RPMI8226 (cell line): ENCODE results near the gene SHISAL2A.

Source experiments
- DNase-seq: peaks from one replicate; pipeline ENCODE4 v3.0.0-alpha.2; 2015

SHISAL2A gene

DNA sequence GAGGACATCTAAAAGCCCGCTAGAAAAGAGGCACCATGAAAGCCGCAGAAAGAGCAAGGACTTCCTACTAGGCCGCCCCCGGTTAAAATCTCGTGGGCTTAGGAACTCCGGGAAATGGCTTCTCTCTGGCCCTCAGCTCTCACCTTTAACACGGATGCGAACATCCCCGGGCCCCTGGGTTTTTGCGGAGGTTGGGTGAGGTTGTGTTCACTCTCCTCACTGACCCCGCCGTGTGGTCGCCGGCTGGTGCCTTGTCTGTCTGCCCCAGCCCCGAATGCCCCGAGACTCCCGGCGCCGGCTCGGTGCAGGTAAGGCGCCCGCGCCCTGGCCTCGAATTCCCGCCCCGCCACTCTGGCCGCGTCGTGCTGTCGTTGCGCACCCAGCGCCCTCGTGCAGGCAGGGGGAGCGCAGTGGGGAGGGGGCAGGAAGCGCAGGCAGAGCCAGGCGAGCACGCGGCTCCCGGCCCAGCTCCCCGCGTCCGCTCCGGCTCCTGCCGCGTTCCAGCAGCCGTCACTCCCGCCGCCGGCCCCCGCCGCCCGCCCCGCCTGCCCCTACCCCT, at the start of gene SHISAL2A:
Gene SHISAL2A (plus strand): TSS at position 437 of the 559 bp plus-strand sequence. CDS start 326 bp downstream, outside the sequence.
- peak; percentile 78 for DNase-seq

DNA sequence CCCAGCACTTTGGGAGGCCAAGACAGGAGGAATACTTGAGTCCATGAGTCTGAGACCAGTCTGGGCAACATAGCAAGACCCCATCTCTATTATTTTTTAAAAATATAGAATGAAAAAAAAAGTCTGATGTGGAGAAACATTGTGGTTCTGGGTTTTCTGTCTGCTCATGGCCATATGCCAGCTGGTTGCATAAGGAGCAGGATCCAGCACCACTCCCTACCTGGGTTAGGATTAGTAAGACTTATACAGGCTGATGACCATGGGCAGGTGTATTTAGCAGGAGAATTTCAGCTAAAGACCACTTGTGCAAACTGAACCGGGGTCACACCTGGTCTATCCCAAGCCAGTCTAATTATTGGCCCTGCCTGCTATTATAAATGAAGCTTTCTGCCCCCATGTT, 47.5 kb upstream of the SHISAL2A start:
- no peak for DNase-seq

DNA sequence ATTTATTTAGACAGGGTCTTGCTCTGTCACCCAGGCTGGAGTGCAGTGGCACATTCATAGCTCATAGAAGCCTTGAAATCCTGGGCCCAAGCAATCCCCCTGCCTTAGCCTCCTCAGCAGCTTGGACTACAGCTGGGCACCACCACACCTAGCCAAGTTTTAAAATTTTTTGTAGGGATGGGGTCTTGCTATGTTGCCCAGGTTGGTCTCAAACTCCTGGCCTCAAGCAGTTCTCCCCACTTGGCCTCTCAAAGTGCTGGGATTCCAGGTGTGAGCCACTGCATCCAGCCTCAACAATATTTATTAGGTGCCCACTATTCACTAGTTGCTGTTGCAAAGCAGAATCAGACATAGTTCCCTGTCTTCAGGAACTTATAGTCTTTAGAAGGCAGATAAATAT, 44.9 kb upstream of the SHISAL2A start:
- DNase-seq: no peak

DNA sequence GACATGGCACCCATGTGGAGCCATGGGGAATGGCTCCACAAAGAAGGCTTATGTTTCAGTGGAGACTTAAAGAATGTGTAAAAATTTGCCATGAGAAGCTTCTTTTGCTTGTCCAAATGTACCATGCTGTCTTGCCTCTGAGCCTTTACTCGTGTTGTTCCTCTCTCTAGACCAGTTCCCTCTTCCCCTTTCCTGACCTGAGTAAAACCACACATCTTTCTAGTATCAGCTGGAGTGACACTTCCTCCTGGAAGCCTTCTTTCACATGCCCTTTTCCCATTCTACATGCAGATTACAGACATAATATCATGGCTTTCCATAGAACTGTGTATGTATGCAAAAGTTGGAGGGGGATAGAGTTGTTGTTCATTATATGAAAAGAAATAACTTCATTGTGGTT, 44.4 kb upstream of the SHISAL2A start:
- DNase-seq: no peak

DNA sequence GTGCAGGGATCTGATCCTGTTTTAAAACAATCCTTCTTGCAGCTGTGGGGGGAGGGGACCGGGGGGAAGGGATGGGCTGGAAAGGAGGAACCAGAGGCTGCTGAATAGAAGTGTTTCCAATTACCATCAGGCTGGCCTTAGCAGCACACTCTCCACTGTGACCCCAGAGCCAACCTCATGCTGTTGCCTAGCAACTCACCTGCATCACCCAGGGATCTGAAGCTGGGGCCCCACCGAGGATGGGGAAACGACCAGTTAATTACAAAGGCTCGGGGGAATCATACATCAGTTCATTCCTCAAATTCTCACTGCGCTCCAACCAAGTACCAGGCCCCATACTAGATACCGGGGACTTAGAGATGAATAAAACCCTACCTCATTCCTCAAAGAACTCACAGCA, 42.7 kb upstream of the SHISAL2A start:
- DNase-seq: no peak

DNA sequence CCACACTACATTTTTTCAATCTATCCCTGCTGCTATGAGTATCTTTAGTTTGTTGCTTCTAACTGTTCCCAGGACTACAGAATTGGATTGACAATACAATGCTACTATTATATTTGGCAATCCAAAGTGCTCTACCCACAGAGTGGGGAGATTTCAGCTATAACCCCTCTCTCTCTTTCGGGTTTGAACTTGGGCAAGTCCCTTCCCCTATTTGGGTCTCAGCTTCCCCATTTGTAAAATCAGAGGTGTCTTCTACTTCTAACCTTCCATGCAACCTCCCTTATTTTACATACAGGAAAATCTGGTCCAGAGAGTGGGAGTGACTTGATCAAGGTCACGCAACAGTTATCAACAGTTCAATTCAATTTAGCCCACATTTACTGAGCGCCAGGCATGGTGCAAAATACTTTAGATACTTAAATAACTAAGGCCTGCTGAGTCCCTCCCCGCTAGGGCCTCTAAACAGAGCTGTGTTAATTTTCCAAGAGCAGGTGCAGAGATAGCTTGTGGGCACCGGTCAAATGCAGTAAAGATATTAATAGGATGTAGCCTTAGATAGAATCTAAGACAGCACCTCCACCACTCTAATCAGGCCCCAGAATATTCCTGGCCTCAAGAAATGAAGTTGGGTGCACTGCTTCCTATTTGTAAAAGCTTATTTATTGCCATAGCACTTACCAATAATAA, 40.2 kb upstream of the SHISAL2A start:
- DNase-seq: no peak

DNA sequence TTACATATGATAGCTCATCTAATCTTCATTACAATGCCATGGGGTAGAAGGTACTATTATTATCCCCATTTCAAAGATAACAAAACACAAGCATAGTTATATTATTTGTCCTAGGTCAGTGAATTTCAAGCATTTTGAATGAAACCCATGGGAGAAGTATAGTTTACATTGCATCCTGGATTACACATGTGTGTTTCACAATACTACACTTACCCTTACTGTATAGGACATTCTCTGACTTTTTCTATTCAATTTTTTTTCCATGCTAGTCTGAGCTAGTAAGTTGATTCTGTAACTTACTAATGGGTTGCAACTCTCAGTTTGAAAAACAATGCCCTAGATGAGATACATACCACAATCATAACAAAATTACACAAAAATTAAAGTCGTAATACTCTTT, 39.5 kb upstream of the SHISAL2A start:
- no peak for DNase-seq

DNA sequence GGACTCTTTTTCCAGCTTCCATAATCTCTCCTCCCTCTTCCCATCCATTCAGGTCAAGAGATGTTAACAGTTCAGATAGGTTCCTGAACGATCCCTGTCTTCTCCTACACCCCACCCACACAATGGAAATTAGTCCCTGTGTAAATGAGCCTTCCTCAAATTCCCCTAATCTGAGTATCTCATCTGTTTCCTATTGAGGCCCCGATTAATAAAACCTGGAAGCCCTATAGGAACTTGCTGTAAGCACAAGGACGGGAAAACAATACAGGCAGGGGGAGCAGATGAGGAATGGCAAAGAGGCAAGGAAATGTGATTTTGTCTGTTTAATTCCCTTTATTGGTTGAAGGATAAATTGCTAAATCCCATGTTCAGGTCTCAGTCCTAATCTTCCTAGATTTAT, 37.9 kb upstream of the SHISAL2A start:
- no peak for DNase-seq

DNA sequence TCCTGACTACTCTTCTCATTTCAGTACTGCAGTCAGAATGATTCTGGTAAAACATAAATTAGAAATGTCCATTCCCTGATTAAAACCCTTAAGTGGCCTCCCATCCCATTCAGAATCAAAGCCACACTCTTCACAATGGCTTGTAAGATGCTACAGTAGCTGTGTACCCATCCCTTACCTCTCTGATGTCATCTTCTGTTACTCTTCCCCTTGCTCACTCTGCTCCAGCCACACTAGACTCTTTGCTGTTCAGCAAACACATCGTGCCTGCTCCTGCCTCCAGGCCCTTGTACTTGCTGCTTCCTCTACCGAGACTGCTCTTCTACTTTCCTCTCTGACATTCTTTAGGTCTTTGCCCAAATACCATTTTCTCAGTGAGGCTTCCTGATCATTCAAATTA, 35.1 kb upstream of the SHISAL2A start:
- no peak for DNase-seq

DNA sequence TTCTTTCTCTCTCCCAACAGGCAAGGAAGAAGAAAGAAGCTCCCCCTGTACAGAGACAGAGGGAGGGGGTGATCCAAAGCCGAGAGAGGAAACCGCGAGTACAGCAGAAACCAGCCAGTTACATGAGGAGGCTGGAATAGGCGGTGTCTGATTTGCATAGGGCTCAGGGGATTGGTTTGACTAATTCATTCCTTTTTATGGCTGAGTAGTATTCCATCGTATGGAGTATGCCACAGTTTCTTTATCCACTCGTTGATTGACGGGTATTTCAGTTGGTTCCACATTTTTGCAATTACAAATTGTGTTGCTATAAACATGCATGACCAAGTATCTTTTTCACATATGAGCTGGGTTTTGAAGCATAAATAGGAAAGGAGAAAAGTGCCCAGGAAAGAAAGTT, 34.2 kb upstream of the SHISAL2A start:
- no peak for DNase-seq

DNA sequence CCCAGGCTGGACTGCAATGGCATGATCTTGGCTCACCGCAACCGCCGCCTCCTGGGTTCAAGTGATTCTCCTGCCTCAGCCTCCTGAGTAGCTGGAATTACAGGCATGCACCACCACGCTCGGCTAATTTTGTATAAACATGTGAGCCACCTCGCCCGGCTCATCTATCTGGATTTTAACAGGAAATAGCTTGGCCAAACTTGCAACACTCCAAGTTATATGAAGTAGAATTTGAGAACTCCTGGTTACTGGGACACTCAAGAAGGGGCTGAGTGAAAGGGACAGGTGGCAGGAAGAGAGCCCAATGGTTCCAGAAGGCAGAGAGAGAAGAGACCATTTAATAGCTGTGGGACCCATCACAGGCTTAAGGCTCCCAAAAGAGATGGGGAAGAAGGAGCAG, 33.7 kb upstream of the SHISAL2A start:
- DNase-seq: no peak

DNA sequence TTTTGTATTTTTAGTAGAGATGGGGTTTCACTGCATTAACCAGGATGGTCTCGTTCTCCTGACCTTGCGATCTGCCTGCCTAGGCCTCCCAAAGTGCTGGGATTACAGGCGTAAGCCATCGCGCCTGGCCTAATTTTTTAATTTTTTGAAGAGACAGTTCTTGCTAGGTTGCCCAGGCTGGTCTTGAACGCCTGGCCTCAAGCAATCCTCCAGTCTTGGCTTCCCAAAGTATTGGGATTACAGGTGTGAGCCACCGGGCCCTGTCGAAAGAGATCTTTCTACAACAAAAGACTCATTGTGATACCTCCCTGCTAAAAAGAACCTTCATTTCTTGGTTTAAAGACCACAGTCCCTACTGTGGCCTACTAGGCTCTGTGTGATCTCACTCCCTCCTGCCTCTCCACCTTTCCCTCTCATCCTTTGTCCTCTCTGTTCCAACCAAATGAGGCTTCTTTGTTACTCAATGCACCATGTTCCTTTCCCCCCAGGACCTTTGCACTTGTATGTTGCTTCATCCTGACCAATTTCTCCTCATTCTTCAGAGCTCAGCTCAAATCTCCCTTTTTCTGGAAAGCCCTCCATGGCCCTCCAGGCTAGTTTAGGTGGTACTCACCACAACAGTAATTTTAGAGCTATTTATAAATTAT, 32.3 kb upstream of the SHISAL2A start:
- DNase-seq: no peak

DNA sequence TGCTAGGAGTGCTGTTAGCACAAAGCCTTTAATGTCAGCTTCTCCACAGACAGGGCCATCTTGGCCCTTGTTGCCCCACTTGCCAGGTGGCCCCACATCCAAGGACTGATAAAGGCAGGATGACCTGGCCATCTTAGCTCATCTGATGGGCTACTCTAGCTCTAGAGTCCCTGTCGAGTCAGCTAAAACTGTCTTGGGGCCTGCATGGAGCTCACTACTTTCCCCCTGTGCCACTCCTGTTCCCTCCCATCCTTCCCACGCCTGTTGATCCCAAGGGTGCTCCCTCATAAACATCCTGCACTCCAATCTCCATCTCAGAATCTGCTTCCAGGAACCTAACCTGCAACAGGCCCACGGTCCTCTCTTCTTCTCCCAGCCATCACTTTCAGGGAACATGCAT, 31.4 kb upstream of the SHISAL2A start:
- no peak for DNase-seq

DNA sequence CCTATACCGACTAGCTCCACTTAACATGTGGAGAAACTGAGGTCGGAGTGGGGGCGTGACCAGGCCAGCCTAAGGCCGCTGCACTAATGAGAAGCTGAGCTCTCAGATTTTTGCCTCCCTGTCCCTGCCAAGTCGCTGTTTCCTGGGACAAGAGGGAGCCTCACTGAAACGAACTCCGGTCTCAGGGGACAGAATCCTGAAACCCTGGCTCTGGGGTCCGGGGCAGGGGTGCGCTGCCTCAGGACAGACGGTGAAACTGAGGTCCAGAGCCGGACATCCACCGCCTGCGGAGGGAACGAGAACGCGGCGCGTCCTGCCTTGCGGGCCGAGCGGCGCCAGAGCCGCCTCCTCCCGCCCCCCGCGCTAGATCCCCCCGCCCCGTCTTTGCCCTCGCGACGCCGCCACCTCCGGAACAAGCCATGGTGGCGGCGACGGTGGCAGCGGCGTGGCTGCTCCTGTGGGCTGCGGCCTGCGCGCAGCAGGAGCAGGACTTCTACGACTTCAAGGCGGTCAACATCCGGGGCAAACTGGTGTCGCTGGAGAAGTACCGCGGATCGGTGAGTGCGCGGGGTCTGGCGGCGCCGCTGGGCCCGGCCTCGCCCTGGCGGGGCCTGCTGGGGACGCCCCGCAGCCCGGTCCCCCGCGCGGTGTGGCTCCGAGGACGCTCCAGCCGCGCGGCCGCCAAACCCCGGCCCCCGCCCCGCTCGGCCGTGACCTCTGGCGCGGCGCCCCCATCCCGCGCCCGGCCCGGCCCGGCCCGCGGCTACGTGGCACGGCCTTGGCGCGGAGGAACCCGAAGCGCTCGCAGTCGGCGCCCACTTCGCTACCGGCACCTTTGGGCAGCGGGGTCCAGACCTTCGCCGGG, 30.7 kb upstream of the SHISAL2A start, which contains the start of gene GPX7:
Gene GPX7 (plus strand): TSS at position 381 of the 865 bp plus-strand sequence. CDS start 39 bp downstream, at position 420.
- peak; percentile 65 for DNase-seq

DNA sequence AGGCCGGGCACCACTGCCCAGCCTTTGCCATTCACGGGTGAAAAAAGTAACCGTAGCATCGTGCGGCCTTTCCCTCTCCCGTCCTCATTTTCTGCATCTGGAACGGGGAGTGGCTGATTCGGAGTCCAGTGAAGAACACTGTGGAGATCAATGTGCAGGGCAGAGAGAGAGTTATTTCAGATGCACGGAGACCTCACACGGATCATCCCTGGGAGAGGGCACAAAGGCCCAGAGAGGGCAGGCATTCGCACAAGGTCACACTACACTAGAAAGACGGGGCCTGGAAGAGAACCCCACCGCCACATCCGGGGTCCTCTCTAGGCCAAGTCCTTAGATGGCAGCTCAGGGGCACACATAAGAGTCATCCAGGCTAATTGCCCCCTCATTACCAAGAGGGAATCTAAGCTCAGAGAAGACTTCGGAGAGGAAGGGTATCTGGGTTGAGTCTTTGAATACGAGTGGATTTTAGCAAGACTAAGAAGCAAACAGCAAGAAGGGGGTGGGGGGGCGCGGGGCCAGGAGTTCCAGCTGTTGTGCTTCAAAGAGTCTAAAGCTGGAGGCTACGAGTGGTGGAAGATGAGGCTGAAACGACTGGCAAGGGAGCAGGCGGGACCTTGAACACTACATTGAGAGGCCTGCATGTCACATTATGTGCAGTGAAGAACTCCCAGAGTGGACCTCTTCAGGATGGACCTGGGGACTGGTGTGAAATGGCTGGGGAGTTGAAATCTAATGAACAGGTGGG, 29.9 kb upstream of the SHISAL2A start:
- peak; percentile 61 for DNase-seq

DNA sequence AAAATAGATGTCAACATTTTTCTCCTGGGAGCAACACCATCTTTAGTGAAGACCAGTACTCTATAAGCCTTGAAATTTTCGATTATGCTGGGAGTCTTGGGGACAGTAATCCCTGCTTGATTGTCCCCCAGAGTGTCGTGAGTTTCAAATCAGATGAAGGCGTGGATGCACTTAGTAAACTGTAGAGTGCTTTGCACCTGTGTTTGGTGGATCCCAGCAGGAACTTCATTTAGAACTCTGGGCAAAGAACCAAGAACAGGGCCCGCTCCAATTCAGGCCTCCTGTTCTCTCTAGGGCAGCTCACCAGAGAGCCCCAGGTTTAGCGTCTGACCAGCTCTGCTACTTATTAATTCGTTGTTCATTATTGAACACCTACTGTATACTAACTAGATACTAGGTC, 29.3 kb upstream of the SHISAL2A start:
- DNase-seq: peak; percentile 89

DNA sequence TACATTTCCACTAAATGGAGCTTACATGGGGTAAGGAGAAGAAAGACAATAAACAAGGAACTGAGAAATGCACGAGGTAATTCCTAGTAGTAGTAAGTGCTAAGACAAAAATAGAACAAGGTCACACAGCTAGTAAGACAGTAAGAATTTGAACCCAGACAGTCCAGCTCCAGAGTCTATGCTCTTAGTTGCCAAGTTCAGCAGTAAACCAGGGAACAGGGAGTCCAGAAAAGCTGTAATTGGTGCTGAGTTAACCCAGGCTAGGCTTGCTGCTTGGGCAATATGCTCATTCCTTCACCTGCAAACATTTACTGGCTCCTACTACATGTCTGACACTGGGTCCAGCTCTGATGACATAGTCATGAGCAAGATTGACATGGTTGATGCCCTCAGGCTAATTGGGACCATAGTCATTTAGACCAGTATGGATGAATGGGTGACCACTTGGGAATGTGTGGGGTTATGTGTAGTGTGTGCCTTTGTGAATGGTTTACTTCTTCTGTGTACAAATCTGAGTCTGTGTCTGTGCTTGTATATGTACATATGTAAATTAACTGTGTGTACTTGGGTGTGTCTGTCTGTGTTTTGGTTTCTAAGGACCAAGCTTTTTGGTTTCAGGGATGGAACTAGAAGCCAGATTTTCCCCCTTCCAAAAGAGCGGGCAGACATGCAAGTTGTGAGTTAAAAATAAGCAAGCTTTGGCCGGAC, 28.8 kb upstream of the SHISAL2A start:
- DNase-seq: peak; percentile 71

DNA sequence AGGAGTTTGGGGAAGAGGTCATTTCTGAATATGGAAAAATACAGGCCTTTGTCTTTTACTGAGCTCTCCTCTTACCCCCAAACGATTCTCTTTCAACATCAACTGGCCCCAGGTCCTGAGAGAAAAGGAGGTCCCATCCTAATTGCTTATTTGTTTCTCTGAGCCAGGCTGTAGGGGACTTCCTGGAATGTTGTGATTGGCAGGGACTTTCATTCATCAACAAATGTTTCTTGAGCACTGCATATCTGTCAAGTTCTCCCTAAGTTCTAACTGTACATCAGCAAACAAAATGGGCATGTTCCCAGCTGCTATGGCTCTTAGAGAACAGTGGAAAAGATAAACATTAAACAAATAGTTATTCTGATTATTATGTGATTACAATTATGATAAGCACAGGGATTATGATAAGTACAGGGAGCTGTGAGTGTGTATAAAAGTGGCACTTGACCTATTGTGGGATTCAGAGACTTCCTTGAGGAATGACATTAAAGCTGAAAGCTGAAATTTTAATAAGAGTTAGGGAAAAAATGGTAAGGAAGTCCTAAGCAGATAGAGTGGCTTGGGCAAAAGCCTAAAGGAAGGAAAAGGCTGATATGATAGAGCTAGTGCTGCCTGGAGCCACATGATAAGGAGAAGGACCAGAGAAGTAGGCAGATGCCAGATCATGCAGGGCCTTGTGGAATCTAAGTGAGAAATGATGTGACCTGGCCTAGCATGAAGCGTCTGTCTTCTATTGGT, 19.2 kb upstream of the SHISAL2A start:
- DNase-seq: no peak

DNA sequence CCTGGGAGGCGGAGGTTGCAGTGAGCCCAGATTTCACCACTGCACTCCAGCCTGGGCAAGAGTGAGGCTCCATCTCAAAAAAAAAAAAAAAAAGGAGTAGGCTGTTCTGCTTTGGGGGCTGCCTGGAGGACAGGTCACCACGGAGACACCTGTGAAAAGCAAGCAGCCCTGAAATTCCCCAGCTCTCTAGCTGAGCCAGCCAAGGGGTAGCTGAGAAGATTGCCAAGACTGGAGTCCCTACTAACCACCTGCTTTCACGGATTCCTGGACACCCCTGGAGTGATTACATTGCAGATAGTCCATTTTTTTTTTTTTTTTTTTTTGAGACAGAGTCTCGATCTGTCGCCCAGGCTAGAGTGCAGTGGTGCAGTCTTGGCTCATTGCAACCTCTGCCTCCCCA, 18.3 kb upstream of the SHISAL2A start:
- no peak for DNase-seq

DNA sequence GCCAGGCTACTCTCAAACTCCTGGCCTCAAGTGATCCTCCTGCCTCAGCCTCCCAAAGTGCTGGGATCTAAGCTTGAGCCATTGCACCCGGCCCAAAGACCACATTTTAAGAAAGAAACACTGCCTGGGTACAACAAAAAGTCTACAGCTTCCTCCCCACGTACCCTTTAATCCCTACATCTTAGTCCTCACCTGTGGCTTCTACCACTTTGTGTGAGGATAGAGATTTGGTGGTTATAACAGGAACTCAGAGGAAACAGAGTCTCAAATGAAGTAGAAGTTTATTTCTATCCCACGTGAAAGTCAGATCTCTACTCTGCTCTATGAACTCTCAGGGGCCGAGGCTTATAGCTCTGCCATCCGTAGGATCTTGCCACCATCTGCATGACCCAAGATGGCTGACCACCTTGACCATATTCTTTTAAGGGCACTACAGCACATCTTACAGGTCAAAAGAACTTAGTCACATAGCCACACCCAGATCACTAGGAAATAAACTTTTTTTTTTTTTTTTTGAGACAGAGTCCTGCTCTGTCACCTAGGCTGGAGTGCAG, 17.4 kb upstream of the SHISAL2A start:
- DNase-seq: no peak

DNA sequence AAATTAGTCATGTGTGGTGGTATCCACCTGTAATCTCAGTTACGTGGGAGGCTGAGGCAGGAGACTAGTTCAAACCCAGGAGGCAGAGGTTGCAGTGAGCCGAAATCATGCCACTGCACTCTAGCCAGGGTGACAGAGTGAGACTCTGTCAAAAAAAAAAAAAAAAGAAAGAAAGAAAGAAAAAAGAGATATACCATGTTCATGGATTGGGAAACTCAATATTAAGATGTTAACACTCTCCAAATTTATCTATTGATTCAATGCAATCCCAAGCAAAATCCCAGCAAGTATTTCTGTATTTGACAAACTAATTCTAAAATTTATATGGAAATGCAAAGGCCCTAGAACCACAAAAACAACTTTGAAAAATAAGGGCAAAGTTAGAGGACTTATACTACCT, 11.0 kb upstream of the SHISAL2A start:
- DNase-seq: no peak
